ENCODE data around the gene AMOTL2.

AMOTL2 gene

DNA sequence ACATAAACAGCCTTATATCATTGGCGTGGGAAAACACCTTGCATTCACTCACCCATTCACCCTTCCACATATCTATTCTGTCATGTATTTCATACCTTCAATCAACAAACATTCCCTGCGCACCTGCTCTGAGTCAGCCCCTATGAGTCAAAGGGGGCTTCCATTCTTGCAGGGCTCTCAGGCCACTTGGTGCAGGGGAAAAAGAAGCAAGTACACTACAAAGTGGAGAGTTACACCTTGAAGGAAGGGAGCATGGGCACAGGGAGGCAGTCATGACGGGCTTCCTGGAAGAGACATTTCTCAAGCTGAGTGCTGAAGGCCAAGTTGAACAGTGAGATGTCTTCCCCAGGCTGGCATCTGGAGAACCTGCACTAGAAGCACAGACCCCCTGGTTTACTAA lies 4.6 kb upstream of the AMOTL2 start:
- H3K79me2 ChIP-seq (ENCODE audit: insufficient read depth, low read length) = no peaks in the 10 kb centered on the region
- no peak overlapping the region for H3K27ac ChIP-seq (ENCODE audit: low read depth, low read length)
- no peaks in the 10 kb centered on the region for H3K27me3 ChIP-seq (ENCODE audit: low read length)
- no peaks in the 10 kb centered on the region for H3K9me3 ChIP-seq (ENCODE audit: insufficient read depth, low read length)
- no peak overlapping the region for H3K4me2 ChIP-seq (ENCODE audit: low read depth, low read length, poor library complexity, severe bottlenecking)
- H3K36me3 ChIP-seq (ENCODE audit: low read length) = no peaks in the 10 kb centered on the region
- H3K4me3 ChIP-seq (ENCODE audit: insufficient read depth, low read length, poor library complexity, severe bottlenecking) = no peak overlapping the region
- no peaks in the 10 kb centered on the region for H3F3A ChIP-seq (ENCODE audit: insufficient read depth)
- no peak overlapping the region for H2AFZ ChIP-seq (ENCODE audit: low read depth, low read length, severe bottlenecking)
- no peak overlapping the region for H3K9ac ChIP-seq (ENCODE audit: low read length)
- TF ChIP-seq EZH2phosphoT487 (conservative IDR thresholded peaks at IDR 0.05; ENCODE audit: low read length) (no peak), CTCF (IDR thresholded peaks at IDR 0.05; ENCODE audit: insufficient read depth, low read length, poor library complexity, severe bottlenecking) (no peak)
- no peaks in the 10 kb centered on the region for H3K9me2 ChIP-seq (replicated peaks; ENCODE audit: insufficient read depth, low read length)
- no peaks in the 10 kb centered on the region for H4K20me1 ChIP-seq (ENCODE audit: low read depth, low read length)

DNA sequence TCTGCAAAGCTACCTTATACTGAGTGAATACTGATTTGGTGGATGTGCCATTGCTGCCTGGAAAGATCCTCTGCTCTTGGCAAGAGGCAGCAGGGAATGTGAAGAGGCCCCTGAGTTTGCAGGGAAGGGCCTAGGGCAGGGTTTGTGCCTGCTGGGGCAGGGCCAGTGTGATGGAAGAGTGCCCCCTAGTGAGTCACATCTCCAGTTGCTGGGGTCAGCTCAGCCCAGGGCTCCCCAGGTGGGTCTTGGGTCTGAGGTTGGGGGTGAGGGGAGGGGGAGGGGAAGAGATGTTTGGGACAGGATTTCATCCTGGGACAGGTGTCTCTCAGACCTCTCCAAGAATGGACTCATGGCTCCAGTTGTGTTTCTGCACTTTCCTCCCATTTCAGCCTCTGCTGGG lies 4.1 kb upstream of the AMOTL2 start:
- Histone ChIP-seq H3K9ac (ENCODE audit: low read length) (no peak overlapping the region), H4K20me1 (ENCODE audit: low read depth, low read length) (no peaks in the 10 kb centered on the region), H3K4me3 (ENCODE audit: insufficient read depth, low read length, poor library complexity, severe bottlenecking) (no peak overlapping the region), H3F3A (ENCODE audit: insufficient read depth) (no peaks in the 10 kb centered on the region), H3K9me2 (replicated peaks; ENCODE audit: insufficient read depth, low read length) (no peaks in the 10 kb centered on the region), H3K4me2 (ENCODE audit: low read depth, low read length, poor library complexity, severe bottlenecking) (no peak overlapping the region), H3K27me3 (ENCODE audit: low read length) (no peaks in the 10 kb centered on the region), H2AFZ (ENCODE audit: low read depth, low read length, severe bottlenecking) (no peak overlapping the region), H3K79me2 (ENCODE audit: insufficient read depth, low read length) (no peaks in the 10 kb centered on the region), H3K9me3 (ENCODE audit: insufficient read depth, low read length) (no peaks in the 10 kb centered on the region), H3K27ac (ENCODE audit: low read depth, low read length) (no peak overlapping the region), H3K36me3 (ENCODE audit: low read length) (no peaks in the 10 kb centered on the region)
- TF ChIP-seq EZH2phosphoT487 (conservative IDR thresholded peaks at IDR 0.05; ENCODE audit: low read length) = no peak
- TF ChIP-seq CTCF (IDR thresholded peaks at IDR 0.05; ENCODE audit: insufficient read depth, low read length, poor library complexity, severe bottlenecking) = peak; percentile 22

DNA sequence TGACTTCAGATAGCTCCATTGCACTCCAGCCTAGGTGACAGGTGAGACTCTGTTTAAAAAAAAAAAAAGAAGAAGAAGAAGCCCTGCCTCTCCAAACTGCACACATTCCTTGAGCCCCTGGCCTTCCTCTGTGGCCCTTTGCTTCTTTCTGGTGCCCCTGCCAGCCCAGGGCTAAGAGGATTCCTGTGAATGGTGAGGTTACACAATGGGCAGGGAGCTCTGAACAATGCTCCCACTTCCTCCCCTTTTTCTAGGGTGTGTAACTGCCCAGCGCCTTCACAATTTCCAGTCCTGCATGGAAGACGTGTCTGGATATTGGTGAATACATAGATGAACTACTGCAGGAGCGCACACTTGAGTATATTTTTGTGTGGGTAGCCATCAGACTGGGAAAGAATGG lies 3.6 kb upstream of the AMOTL2 start:
- H3K4me2 ChIP-seq (ENCODE audit: low read depth, low read length, poor library complexity, severe bottlenecking) = no peak overlapping the region
- H3K9ac ChIP-seq (ENCODE audit: low read length) = no peak overlapping the region
- TF ChIP-seq EZH2phosphoT487 (conservative IDR thresholded peaks at IDR 0.05; ENCODE audit: low read length) (no peak), CTCF (IDR thresholded peaks at IDR 0.05; ENCODE audit: insufficient read depth, low read length, poor library complexity, severe bottlenecking) (no peak)
- no peak overlapping the region for H3K4me3 ChIP-seq (ENCODE audit: insufficient read depth, low read length, poor library complexity, severe bottlenecking)
- no peak overlapping the region for H3K27ac ChIP-seq (ENCODE audit: low read depth, low read length)
- H3K9me3 ChIP-seq (ENCODE audit: insufficient read depth, low read length) = no peaks in the 10 kb centered on the region
- no peaks in the 10 kb centered on the region for H3K36me3 ChIP-seq (ENCODE audit: low read length)
- no peaks in the 10 kb centered on the region for H3K79me2 ChIP-seq (ENCODE audit: insufficient read depth, low read length)
- H3K9me2 ChIP-seq (replicated peaks; ENCODE audit: insufficient read depth, low read length) = no peaks in the 10 kb centered on the region
- H3K27me3 ChIP-seq (ENCODE audit: low read length) = no peaks in the 10 kb centered on the region
- H3F3A ChIP-seq (ENCODE audit: insufficient read depth) = no peaks in the 10 kb centered on the region
- no peak overlapping the region for H2AFZ ChIP-seq (ENCODE audit: low read depth, low read length, severe bottlenecking)
- H4K20me1 ChIP-seq (ENCODE audit: low read depth, low read length) = no peaks in the 10 kb centered on the region

Data from SU-DHL-6 (cell line).